Measurements from ENCODE around the gene ABCB10. TPM values are rescaled to one million over a fixed set of nuclear protein-coding genes. Genes with fewer than 3 reads are reported as not detected.
"Not testable (repeated sequence)": the region's sequence is repeated elsewhere in the genome, so short reads cannot be mapped to it uniquely, and the experiment has no call there.

The ABCB10 gene
- total RNA-seq, 1 experiment from 2014 or later = 31.9 TPM

- H3K4me1 Mint-ChIP-seq (ENCODE audit: low read depth, unreplicated experiment) = no peaks in the 10 kb centered on the region
- peaks cover 66% of the 10 kb centered on the region for H3K36me3 Mint-ChIP-seq (ENCODE audit: insufficient read depth, unreplicated experiment)
- DNase-seq = no peak
- H3K27ac Mint-ChIP-seq (ENCODE audit: unreplicated experiment) = no peak overlapping the region
- H3K27me3 Mint-ChIP-seq (ENCODE audit: insufficient read depth, unreplicated experiment) = no peaks in the 10 kb centered on the region
- no peaks in the 10 kb centered on the region for H3K9me3 Mint-ChIP-seq (ENCODE audit: unreplicated experiment)
- H3K36me3 ChIP-seq (ENCODE audit: control insufficient read depth, insufficient read depth, low read length) = no peaks in the 10 kb centered on the region
- H3K4me3 Mint-ChIP-seq (ENCODE audit: unreplicated experiment) = no peak overlapping the region
- H3K9me3 ChIP-seq = no peaks in the 10 kb centered on the region
- ChIA-PET POLR2A (no interaction called here), CTCF (no interaction called here)
- H3K27me3 ChIP-seq (replicated peaks; ENCODE audit: control insufficient read depth, insufficient read depth, low read length) = no peaks in the 10 kb centered on the region
- no TSS peak for BruUV-seq (replicated peaks)
- intact Hi-C loops (cut with micrococcal nuclease; ENCODE audit: unreplicated experiment) = no loop called here
- H3K4me3 ChIP-seq (ENCODE audit: low read depth, low read length) = no peak overlapping the region
- no peaks in the 10 kb centered on the region for H3K4me1 ChIP-seq
- no peak for TF ChIP-seq CTCF (IDR thresholded peaks at IDR 0.05; ENCODE audit: insufficient read depth in 1 of 2, low read depth in 1 of 2, low read length in 1 of 2, severe bottlenecking in 1 of 2, unreplicated experiment in 1 of 2)
Measured at GRCh38 chr1:229526695-229527094, 31.8 kb downstream of the ABCB10 start.

DNA sequence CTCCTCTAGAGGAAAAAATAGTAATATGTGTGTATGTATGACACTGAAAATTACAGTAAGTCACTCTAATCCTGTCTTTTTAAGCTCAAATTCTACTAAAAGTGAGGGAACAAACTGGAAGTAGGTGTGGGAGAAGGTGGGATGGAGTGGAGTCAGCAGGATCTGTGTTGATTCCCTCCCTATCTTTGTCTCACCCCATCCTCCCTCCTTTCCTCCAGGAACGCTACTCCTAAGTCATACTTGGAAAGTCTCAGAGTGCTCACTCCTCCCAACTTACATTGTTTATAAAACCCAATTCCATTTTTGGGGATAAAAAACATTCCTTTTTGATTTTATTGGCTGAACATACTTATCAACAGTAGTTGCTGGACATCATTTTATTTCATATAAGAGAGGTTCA, 35.5 kb downstream of the ABCB10 start:
- H3K27me3 ChIP-seq (replicated peaks; ENCODE audit: control insufficient read depth, insufficient read depth, low read length) = no peaks in the 10 kb centered on the region
- BruUV-seq (replicated peaks) = no TSS peak
- H3K4me1 ChIP-seq = no peaks in the 10 kb centered on the region
- no peak overlapping the region for H3K4me3 Mint-ChIP-seq (ENCODE audit: unreplicated experiment)
- H3K27me3 Mint-ChIP-seq (ENCODE audit: insufficient read depth, unreplicated experiment) = no peaks in the 10 kb centered on the region
- TF ChIP-seq CTCF (IDR thresholded peaks at IDR 0.05; ENCODE audit: insufficient read depth in 1 of 2, low read depth in 1 of 2, low read length in 1 of 2, severe bottlenecking in 1 of 2, unreplicated experiment in 1 of 2) = no peak
- intact Hi-C loops (cut with micrococcal nuclease; ENCODE audit: unreplicated experiment) = no loop called here
- no peaks in the 10 kb centered on the region for H3K4me1 Mint-ChIP-seq (ENCODE audit: low read depth, unreplicated experiment)
- H3K4me3 ChIP-seq (ENCODE audit: low read depth, low read length) = no peak overlapping the region
- no peaks in the 10 kb centered on the region for H3K36me3 ChIP-seq (ENCODE audit: control insufficient read depth, insufficient read depth, low read length)
- POLR2A ChIA-PET = no interaction called here
- no peaks in the 10 kb centered on the region for H3K9me3 Mint-ChIP-seq (ENCODE audit: unreplicated experiment)
- CTCF ChIA-PET = no interaction called here
- peaks cover 53% of the 10 kb centered on the region for H3K36me3 Mint-ChIP-seq (ENCODE audit: insufficient read depth, unreplicated experiment)
- no peaks in the 10 kb centered on the region for H3K9me3 ChIP-seq
- H3K27ac Mint-ChIP-seq (ENCODE audit: unreplicated experiment) = no peak overlapping the region
- no peak for DNase-seq

DNA sequence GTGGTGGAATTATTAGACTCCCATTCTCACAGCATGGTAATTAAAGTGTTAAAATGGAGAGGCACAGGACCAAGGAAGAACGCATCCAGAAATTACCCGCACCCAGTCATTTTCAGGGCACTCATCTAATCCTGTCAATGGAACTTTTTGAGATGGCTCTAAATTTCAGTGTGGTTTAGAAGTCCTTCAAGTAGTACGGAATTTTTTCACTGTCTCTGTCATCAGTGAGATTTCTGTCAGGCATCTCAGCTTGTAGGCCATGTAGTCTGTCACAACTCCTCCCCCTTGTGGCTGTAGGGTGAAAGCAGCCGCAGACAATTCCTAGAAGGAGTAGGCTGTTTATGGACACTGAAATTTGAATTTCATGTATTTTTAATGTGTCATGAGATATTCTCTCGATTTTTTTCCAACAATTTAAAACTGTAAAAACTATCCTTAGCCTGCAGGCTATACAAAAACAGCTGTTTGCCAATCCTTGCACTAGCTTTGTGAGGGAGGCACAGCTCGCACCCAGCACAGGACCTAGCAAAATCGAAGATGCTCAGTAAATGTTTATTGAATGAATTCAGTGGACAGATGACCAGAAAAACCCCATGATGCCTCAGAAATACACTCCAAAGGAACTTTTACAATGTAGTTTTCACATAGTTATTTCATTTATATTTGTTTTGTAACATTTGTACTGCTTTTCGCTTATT, 43.8 kb downstream of the ABCB10 start:
- Mint-ChIP-seq H3K4me3 (ENCODE audit: unreplicated experiment) (no peak overlapping the region), H3K27me3 (ENCODE audit: insufficient read depth, unreplicated experiment) (no peaks in the 10 kb centered on the region), H3K36me3 (ENCODE audit: insufficient read depth, unreplicated experiment) (peaks cover 13% of the 10 kb centered on the region), H3K4me1 (ENCODE audit: low read depth, unreplicated experiment) (peaks cover 10% of the 10 kb centered on the region), H3K27ac (ENCODE audit: unreplicated experiment) (no peak overlapping the region), H3K9me3 (ENCODE audit: unreplicated experiment) (no peaks in the 10 kb centered on the region)
- no peaks in the 10 kb centered on the region for H3K36me3 ChIP-seq (ENCODE audit: control insufficient read depth, insufficient read depth, low read length)
- no TSS peak for BruUV-seq (replicated peaks)
- no peak overlapping the region for H3K4me3 ChIP-seq (ENCODE audit: low read depth, low read length)
- H3K9me3 ChIP-seq = no peaks in the 10 kb centered on the region
- peak; percentile 74 to 75 for DNase-seq
- no peaks in the 10 kb centered on the region for H3K27me3 ChIP-seq (replicated peaks; ENCODE audit: control insufficient read depth, insufficient read depth, low read length)
- peak; percentile 69 to 90 for TF ChIP-seq CTCF (IDR thresholded peaks at IDR 0.05; ENCODE audit: insufficient read depth in 1 of 2, low read depth in 1 of 2, low read length in 1 of 2, severe bottlenecking in 1 of 2, unreplicated experiment in 1 of 2)
- H3K4me1 ChIP-seq = 0 out of 2 replicates have a peak, but pooled peaks cover 2% of the 10 kb centered on the region
- CTCF ChIA-PET = interaction anchor here (0.6 to 1.0 kb wide), 4 partner anchors 15 to 260 kb away, joined by 3 read pairs; no protein-coding TSS in a partner anchor
- intact Hi-C loops (cut with micrococcal nuclease; ENCODE audit: unreplicated experiment) = loop anchor here (1.0 kb wide), 1 partner anchor 256 kb away; no protein-coding TSS in a partner anchor
- POLR2A ChIA-PET = no interaction called here

GRCh38 chr1:229511625-229512024, 46.9 kb downstream of the ABCB10 start:
- POLR2A ChIA-PET; H3K27me3 ChIP-seq (replicated peaks; ENCODE audit: control insufficient read depth, insufficient read depth, low read length); H3K27ac Mint-ChIP-seq (ENCODE audit: unreplicated experiment); H3K4me1 ChIP-seq; H3K9me3 Mint-ChIP-seq (ENCODE audit: unreplicated experiment); BruUV-seq (replicated peaks); H3K27me3 Mint-ChIP-seq (ENCODE audit: insufficient read depth, unreplicated experiment); DNase-seq; CTCF ChIA-PET; intact Hi-C loops (cut with micrococcal nuclease; ENCODE audit: unreplicated experiment); H3K4me3 Mint-ChIP-seq (ENCODE audit: unreplicated experiment); H3K36me3 ChIP-seq (ENCODE audit: control insufficient read depth, insufficient read depth, low read length); H3K4me3 ChIP-seq (ENCODE audit: low read depth, low read length); H3K9me3 ChIP-seq: not testable (repeated sequence)
- H3K36me3 Mint-ChIP-seq (ENCODE audit: insufficient read depth, unreplicated experiment) = peaks cover 11% of the 10 kb centered on the region
- peaks cover 22% of the 10 kb centered on the region for H3K4me1 Mint-ChIP-seq (ENCODE audit: low read depth, unreplicated experiment)

- POLR2A ChIA-PET; H3K4me1 ChIP-seq; H3K36me3 ChIP-seq (ENCODE audit: control insufficient read depth, insufficient read depth, low read length); H3K4me3 Mint-ChIP-seq (ENCODE audit: unreplicated experiment); H3K4me3 ChIP-seq (ENCODE audit: low read depth, low read length); BruUV-seq (replicated peaks); H3K27me3 ChIP-seq (replicated peaks; ENCODE audit: control insufficient read depth, insufficient read depth, low read length); DNase-seq; H3K27ac Mint-ChIP-seq (ENCODE audit: unreplicated experiment); H3K9me3 Mint-ChIP-seq (ENCODE audit: unreplicated experiment); intact Hi-C loops (cut with micrococcal nuclease; ENCODE audit: unreplicated experiment); CTCF ChIA-PET; H3K27me3 Mint-ChIP-seq (ENCODE audit: insufficient read depth, unreplicated experiment); H3K9me3 ChIP-seq: not testable (repeated sequence)
- Mint-ChIP-seq H3K4me1 (ENCODE audit: low read depth, unreplicated experiment) (peaks cover 22% of the 10 kb centered on the region), H3K36me3 (ENCODE audit: insufficient read depth, unreplicated experiment) (peaks cover 11% of the 10 kb centered on the region)
Measured at GRCh38 chr1:229511201-229511600, 47.3 kb downstream of the ABCB10 start.
